ENCODE results near the gene BMP8B.

Gene BMP8B

DNA sequence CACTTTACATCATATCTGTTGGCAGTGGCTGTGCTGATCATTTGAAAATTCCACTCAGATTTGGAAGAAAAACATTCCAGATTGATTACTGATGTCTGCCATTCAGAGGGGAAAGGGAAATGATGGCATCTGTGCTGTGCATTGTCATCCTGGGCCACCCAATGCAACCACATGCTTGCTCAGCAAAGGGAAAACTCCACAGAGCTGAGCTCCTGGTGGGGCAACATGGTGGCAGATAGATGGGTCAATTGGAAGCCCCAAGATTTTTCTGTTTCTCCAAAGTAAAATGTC, 29.3 kb downstream of the BMP8B start:
- no peak for DNase-seq (ENCODE audit: low read depth in 3 of 3)

DNA sequence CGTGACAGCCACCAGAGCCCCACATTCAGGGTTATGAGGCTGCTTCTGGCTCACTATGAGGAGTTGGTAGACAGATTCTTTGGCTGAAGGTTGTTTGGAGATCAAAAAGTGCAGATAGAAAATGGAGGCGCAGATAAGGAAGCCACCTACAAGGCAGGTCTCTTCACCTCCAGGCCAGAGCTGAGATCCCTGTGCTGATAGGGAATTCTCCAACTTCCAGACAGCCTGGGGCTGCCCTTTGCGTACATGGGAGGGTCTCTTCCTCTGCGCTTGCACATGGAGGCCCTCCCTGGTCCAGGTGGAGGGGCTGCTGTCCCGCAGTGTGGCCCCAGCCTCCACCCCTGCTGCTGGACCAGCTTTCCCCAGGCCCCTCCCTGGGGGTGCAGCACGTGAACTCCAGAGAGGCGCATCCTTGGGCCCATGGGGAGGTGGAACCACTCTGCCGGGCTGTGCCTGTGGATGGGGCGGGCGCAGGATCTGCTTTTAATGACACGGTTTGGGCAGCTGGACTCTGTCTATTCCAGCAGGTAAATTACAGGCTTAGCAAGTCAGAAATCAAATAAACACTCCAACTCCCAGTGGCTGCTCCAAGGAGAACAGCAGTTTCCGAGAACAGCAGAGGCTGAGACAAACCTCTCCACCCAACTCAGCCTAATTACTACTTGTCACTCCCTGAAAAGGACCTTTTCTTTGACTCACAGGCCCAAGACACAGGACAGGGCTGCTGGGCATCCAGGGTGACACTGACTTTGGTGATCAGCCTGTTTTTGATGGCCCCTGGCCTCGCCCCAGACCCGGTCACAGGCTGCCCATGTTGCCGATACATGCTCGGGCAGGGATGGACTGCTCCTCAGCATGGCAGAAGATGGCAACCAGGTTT, 29.9 kb downstream of the BMP8B start:
- no peak for DNase-seq (ENCODE audit: low read depth in 3 of 3)

DNA sequence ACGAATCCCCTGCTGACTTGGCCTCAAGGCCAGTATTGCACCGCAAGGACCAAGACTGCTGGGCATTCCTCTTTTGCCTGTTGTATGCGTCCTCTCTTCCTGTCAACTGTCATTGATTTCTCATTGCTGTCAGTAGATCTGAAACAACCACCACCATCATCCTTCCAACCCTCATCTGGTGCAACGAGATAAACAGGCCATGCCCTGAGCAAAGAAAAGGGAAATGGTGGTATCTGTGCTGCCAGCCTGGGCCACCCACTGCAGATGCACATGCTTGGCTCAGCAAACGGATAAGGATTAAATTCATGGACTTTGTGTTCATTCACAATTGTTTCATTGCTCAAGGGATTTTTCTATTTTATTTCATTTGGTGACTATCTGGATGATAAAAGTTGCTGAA, 31.2 kb downstream of the BMP8B start:
- DNase-seq (ENCODE audit: low read depth in 3 of 3): no peak

DNA sequence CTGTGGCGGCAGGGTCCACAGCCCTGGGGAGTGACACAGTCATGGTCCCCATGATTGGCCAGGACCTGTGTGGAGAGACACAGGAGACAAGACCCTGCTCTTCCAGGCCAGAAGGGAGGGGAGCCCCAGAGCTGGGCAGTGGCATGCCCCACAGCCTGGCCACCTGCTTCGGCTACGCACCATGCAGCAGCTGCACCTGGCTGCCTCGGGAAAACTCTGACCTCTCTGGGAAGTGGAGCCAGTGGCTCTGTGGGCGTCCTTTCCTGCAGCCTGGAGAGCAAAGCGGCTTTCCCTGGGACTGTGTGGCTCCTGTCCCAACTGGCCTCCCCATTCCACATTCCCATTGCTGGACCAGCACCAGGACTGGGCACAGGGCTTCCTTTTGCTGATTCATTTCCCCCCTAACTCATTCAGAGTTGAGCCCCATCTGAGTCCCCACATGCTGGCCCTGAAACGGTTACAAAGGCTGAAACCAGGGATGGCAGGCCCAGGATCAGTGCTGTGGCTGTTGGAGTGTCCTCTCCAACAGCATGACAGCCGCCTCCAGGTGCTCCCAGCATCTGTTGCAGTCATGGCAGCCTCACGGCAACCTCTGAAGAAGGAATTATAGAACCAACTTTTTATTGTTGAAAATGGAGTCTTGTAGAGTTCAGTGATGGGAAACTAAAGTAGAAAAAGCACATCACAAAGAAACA, 32.6 kb downstream of the BMP8B start:
- no peak for DNase-seq (ENCODE audit: low read depth in 3 of 3)

DNA sequence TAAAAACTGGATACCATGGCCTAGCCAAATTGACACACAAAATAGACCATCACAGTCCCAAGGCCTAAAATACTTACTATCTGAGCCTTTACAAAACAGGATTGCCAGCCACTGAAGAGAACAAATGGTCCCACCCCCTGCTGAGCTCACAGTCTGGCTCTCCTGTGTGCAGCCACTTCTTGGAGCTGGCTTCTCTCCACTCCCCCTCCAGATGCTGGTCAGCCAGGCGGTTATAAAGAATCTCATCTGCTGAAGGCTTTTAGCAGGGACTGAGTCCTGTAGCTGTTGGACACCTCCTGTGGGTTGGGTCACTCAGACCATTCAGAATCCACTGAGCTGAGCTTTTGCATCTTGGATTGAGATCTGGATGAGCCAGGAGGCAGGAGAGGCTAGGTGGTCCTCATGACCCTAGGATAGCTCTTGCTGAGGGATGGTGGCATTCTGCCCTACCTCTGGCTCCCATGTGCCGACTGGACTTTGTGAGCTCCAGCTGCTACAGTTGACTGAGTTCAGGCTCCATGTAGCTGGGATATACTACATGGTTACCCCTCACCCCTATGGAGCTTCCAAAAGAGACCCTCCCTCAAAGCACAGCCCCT, 33.7 kb downstream of the BMP8B start:
- no peak for DNase-seq (ENCODE audit: low read depth in 3 of 3)

DNA sequence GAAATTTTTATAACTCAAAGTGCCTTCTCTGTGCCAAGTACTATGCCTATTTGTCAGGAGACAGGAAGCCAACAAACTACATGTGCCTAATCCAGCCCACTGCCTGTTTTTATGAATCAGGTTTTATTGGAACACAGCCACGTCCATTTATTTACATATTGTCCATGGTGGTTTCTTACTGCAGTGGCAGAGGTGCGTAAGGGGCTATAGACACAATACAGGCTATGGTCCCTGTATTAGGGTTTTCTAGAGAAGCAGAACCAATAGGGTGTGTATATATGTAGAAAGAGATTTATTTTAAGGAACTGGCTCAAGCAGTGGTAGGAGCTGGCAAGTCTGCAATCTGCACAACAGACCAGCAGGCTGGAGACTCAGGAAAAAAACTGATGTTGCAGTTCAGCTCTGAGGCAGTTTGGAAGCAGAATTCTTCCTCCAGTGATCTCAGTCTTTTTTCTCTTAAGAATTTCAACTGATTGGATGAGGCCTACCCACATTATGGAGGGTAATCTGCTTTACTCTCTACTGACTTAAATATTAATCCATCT, 34.6 kb downstream of the BMP8B start:
- no peak for DNase-seq (ENCODE audit: low read depth in 3 of 3)

DNA sequence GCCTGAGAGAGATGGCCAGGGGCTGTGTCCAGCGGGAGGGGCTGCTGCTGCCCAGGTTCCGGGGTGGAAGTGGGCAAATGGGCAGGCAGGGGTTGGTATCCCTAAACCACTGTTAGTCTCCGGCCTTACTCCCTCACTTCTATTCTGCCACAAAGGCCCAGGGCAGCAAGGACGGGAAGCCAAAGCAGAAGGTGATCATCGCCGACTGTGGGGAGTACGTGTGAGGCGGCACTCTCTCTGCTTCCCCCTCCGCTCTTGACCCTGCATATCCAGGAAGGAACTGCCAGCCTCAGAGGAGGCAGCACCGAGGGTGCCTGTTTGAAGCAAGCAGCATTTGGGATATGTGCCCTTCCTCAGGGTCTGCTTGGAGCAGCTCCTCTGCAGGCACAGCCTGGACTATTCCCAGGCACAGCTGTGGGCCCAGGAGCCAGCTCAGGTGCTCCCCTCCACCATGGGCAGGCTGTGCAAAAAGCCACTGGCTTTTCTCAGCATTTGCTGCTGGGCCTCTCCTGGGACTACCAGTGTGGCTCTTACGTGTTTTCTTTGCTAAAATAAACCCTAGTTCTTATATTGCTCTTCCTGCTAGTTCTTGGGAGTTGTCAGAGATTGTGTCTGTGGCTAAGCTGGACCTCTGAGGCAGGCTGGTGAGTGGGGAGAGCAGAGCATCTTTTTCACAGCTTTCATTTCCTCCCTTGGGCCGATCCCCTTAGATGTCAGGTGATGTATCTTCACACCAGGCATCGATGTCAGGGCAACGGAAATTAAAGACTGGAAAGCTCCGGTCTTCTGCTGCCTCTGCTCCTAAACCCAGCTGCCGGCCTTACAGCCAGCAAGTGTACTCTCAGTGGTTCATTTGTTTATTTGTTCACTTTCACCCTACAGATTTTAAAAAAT, 35.3 kb downstream of the BMP8B start:
- DNase-seq (ENCODE audit: low read depth in 3 of 3): no peak

DNA sequence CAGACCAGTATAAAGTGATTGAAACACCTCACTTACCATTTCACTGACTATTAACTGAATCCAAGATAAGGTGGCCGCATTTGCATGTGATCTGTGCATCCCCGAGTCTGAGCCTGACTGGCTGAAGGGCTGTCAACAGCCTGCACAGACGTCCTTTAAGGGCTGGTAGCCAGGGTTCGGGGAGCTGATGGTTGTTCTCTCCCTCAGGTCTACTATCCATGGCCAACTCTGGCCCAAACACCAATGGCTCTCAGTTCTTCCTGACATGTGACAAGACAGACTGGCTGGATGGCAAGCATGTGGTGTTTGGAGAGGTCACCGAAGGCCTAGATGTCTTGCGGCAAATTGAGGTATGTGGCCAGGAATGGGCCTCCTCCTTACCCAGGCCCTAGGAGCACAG, 36.0 kb downstream of the BMP8B start:
- no peak for DNase-seq (ENCODE audit: low read depth in 3 of 3)

DNA sequence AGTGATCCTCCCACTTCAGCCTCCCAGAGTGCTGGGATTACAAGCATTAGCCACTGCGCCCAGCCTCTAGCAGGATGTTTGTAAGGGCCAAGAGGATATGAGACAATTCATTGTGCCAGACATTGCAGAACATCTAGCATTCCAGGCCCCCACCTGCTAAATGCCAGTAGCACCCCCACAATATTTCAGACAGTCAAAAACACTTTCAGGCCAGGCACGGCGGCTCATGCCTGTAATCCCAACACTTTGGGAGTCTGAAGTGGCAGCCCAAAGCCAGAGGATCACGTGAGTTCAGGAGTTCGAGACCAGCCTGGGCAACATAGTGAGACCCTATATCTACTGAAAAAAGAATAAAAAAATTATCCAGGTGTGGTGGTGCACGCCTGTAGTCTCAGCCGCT, 37.1 kb downstream of the BMP8B start:
- no peak for DNase-seq (ENCODE audit: low read depth in 3 of 3)

DNA sequence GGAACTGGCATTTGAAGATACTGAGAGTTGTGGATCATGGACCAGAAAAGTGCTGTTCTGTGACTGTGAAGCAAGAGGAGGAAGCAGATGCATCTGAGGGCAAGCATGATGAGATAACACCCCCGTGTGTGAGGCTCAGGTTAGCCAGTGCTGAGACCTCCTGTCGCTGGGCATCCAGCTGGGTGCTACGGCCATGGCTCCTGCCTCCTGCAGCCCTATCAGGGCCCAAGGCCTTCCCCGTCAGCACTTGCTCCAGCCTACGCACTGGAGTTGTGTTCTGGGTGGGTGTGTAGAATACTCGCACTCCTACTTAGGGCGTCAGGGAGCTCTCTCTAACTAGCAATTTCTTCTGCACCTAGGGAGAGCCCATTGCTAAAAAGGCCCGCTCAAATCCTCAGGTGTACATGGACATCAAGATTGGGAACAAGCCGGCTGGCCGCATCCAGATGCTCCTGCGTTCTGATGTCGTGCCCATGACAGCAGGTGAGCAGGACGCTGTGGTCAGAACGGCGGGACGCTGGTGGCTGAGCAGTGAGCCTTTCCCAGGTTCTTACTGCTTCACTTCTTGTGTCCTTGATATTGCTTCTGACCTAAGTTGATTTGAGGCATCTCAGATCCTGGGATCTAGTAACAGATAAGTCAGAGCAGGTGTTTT, 43.5 kb downstream of the BMP8B start:
- no peak for DNase-seq (ENCODE audit: low read depth in 3 of 3)

DNA sequence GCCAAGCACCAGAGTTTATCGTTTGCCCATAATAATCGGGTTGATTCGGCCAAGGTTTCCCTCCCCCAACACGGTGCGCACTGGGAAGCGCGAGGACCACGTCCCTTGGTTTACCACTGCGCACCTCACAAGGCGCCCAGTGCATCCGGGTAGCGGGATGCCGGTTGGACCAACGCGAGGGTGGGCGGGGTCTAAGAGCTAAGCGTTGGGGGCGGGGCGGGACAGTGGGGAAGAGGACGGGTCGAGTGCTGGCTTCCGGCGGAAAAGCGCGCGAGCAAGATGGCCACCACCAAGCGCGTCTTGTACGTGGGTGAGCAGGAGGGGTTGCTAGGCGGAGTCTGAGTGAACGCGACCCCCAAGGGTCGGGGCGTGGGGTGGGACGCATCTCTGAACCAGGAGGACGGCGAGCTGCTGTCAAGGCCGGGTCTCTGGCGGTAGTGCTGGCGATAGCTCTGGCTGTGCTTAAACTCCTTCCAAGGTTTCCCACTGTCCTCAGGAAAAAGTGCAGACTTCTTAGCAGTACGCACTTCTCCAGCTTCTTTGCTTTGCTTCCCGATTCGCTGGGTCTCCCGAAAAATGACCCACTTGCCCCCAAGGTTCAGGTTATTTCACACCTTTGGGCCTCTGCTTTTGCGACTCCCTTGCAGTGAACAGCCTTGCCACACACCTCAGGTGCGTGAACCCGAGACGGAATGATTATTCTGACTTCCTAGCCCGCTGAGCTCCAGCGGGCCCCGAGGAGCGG, 49.9 kb downstream of the BMP8B start, which contains the start of gene PPIE:
TSS of gene PPIE (plus strand) at position 261 of the 745 bp plus-strand sequence. CDS start at position 280, 19 bp downstream.
- DNase-seq (ENCODE audit: low read depth in 3 of 3): peak; percentile 95 to 100 (median 98)

DNA sequence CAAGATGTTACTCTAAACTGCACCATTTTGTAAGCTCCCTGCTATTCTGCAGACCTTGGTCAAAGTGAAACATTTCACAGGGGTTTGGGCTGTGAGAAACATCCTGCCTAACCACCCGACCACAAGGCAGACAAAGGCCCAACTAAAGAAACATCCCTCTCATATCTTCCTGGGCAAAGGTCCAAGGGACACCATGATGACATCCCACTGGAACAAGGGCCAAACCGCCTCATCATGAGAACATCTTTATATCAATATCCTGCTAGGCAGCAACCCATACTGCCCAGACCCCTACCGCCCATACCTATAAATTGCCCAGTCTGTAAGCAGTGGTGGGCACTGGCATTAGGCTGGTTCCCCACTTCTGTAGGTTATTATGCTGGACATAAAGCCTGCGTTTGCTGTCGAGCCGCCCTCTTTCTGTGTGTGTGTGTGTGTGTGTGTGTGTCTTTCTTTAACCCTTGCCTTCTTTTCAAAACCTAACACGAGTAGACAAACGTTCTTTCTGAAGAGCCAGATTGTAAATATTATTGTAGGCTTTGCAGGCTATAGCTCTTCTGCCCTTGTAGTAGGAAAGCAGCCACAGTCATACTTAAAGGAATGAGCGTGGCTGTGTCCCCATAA, 51.0 kb downstream of the BMP8B start:
- DNase-seq (ENCODE audit: low read depth in 3 of 3): no peak

DNA sequence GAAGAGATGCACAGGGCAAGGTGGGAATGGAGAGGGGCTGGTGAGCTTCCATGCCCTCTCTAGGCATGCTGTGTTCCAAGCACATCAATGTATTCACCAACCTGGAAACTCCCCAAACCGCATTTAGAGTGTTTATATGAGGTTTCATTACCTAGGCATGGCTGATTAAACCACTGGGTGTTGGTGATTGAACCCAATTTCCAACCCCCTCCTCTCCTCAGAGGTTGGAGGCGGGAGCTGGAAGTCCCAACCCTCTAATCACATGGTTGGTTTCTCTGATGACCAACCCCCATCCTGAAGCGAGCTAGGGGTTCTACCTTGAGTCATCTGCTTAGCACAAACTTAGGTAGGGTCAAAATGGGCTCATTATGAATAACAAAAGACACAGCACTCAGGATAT, 52.9 kb downstream of the BMP8B start:
- DNase-seq (ENCODE audit: low read depth in 3 of 3): no peak

DNA sequence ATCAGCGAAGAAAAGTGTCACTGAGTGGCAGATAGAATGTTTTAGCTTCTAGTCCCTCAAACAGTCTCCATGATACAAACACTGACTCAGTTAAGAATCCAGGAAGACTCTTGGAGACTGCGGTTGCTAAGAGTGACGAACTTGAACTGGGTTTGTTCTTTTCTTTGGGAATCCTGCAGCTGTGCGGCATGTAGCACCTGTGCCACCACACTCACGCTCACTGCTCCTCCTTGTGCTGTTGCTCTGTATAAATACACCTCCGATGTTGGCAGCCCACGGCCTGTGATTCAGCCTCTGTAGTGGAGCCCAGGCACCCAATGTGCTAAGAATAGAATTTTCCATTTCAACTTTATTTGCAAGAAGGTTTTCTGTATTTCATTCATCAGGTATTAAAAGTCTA, 55.5 kb downstream of the BMP8B start:
- no peak for DNase-seq (ENCODE audit: low read depth in 3 of 3)

DNA sequence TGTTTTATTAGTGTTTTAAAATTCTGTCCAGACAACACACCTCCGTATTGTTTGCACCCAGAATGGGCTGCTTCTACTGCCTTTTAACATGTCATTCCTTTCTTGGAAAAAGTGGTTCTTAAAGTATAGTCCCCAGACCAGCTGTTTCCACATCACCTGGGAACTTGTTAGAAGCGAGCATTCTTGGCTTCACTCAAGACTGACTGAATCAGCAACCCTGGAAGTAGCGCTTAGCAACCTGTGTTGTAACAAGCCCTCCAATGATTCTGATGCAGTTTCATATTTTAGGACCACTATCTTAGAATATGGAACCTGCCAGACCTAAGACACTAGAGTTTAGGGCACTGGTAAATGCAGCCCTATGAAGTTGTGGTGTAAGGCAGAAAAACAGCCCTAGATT, 55.9 kb downstream of the BMP8B start:
- no peak for DNase-seq (ENCODE audit: low read depth in 3 of 3)

DNA sequence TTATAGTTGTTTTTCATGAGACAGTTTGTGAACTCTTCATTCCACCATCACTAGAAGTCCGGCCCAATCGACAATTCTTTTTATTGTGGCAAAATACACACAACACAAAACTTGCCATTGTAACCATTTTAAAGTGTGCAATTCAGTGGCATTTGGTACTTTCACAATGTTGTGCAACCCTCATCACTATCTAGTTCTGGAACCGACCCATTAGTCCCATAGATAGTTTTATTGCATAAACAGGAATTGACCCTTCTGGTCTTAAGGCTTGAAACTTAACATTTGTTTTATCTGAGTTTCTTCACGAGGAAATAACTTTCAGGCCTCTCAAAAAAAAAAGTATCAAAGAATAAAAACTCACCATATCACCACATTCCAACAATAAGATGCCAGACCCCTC, 58.8 kb downstream of the BMP8B start:
- no peak for DNase-seq (ENCODE audit: low read depth in 3 of 3)

DNA sequence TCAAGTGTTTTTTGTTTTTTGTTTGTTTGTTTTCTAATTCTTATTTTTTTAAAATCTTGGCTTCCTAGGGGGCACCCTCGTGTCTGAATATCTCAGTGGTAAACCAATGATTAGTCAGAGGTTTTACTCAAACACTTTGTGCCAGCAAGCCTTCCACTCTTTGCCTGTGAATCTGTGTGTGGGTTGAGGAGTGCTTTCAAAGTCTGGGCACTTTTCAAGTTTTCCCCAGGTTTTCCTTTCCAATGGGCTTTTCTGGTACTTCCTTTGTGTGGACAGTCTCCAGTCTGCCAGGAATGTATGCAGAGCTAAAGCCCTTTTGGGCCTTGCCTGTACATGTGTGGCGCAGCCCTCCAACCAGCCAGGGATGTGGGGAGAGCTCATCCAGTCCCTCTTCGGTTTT, 59.6 kb downstream of the BMP8B start:
- no peak for DNase-seq (ENCODE audit: low read depth in 3 of 3)

DNA sequence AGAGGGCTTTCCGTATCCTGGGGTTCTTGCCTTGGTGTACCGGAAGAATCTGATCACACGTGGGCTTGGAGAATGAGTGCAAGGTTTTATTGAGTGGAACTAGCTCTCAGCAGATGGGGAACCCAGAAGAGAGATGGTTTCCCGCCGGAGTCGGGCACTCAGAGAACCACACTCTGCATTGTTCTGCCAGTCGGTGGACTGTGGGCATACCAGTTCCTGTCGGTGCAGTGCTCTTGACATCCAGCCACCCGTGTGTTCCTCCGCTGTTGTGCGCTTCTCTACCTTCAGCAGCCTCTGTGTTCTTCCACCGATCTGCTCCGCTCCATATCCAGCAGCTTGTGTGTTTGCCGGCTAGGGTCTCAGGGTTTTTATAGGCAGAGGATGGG, 60.7 kb downstream of the BMP8B start:
- DNase-seq (ENCODE audit: low read depth in 3 of 3): no peak

DNA sequence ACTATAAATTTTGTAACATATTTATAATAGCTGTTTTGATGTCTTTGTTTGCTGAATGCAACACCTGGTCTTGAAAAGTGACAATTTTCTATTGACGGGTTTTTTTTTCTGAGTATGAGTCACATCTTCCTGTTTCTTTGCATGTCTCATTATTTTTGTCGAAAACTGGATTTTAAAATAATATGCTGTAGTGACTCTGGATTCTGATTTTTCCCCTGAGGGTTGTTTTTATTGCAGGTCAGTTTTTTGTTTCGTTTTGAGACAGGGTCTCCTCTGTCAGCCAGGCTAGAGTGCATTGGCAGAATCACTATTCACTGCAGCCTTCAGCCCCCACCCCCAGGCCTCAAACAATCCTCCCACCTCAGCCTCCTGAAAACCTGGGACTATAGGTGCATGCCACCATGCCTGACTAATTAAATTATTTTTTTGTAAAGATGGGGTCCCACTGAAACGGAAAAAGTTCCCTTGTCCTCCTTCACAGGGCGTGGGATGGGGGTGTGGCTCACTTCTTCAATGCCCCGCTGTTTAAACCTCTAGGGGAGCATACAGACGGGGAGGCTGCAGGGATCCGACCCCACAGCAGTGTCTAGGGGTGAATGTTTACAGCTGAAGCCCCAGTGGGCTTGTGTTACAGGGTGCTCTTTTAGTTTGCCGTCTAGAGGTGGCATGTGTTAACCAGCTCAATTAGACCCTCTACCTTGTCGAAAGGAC, 61.3 kb downstream of the BMP8B start:
- no peak for DNase-seq (ENCODE audit: low read depth in 3 of 3)

All from stimulated activated CD4-positive, alpha-beta T cell treated with anti-CD3 and anti-CD28 coated beads, TNF-alpha, amount 100 ng/mL, for 48 hours (primary cell).